CD4-positive, alpha-beta memory T cell (primary cell): Measurements from ENCODE around the gene PNO1. TPM values are rescaled to one million over a fixed set of nuclear protein-coding genes. Genes with fewer than 3 reads are reported as not detected.

ENCODE experiments used
- CTCF ChIA-PET: fragments of 350-600 bp; sonication (Branson Sonifier 250); formaldehyde crosslinking; loops from one replicate; lab custom pipeline; 2021; ENCODE audit warnings: inconsistent platforms; ENCODE audit not compliant: partially characterized antibody; lab: Charles Lee
- POLR2A ChIA-PET: fragments of 350-600 bp; sonication (Branson Sonifier 250); formaldehyde crosslinking; loops from one replicate; lab custom pipeline; 2021; ENCODE audit not compliant: partially characterized antibody; lab: Charles Lee
- DNase-seq, 5 donors: peaks; one replicate each; pipeline versions ENCODE4 v3.0.0 to v3.0.0-alpha.2; 2020 to 2022; ENCODE audit warnings: mixed read lengths in 1 of 5
- H3K27ac ChIP-seq: one replicate; pipeline ENCODE4 v1.7.0; 2013; ENCODE audit warnings: low read depth, low read length
- H3K27me3 ChIP-seq: 2 replicates; pipeline ENCODE4 v1.7.0; 2013; ENCODE audit warnings: mild to moderate bottlenecking, low read length, moderate library complexity; ENCODE audit not compliant: insufficient read depth
- H3K36me3 ChIP-seq: 2 replicates; pipeline ENCODE4 v1.7.0; 2013; ENCODE audit warnings: mild to moderate bottlenecking, low read length, moderate library complexity; ENCODE audit not compliant: insufficient read depth
- H3K4me1 ChIP-seq: 2 replicates; pipeline ENCODE4 v1.7.0; 2013; ENCODE audit warnings: mild to moderate bottlenecking, low read length, moderate library complexity; ENCODE audit not compliant: insufficient read depth
- H3K4me3 ChIP-seq, 2 donors: one replicate each; pipeline ENCODE4 v1.7.0; 2013; ENCODE audit warnings: low read length in 2 of 2, mild to moderate bottlenecking in 1 of 2
- H3K9me3 ChIP-seq, 2 donors: one replicate each; pipeline ENCODE4 v1.7.0; 2013; ENCODE audit warnings: low read length in 2 of 2, control low read depth in 1 of 2; ENCODE audit not compliant: control insufficient read depth in 1 of 2
- H3K27ac Mint-ChIP-seq, 7 donors: one replicate each; pipeline ENCODE4 v1.8.0; 2020 to 2021; ENCODE audit warnings: mixed read lengths in 7 of 7, mild to moderate bottlenecking in 6 of 7, inconsistent platforms in 3 of 7, moderate library complexity in 3 of 7
- H3K27me3 Mint-ChIP-seq, 2 donors: one replicate each; pipeline ENCODE4 v1.8.0; 2020 to 2021; ENCODE audit warnings: mixed read lengths in 2 of 2
- H3K36me3 Mint-ChIP-seq, 2 donors: one replicate each; pipeline ENCODE4 v1.8.0; 2020 to 2021; ENCODE audit warnings: mixed read lengths in 2 of 2, inconsistent platforms in 1 of 2, mild to moderate bottlenecking in 1 of 2
- H3K4me1 Mint-ChIP-seq, 4 donors: one replicate each; pipeline ENCODE4 v1.8.0; 2020 to 2021; ENCODE audit warnings: mixed read lengths in 4 of 4, mild to moderate bottlenecking in 1 of 4
- H3K4me3 Mint-ChIP-seq, 8 donors: one replicate each; pipeline ENCODE4 v1.8.0; 2020 to 2021; ENCODE audit warnings: mixed read lengths in 8 of 8, mild to moderate bottlenecking in 7 of 8, moderate library complexity in 6 of 8, inconsistent platforms in 3 of 8
- H3K9me3 Mint-ChIP-seq, 8 donors: one replicate each; pipeline ENCODE4 v1.8.0; 2020 to 2021; ENCODE audit warnings: mixed read lengths in 8 of 8, mild to moderate bottlenecking in 5 of 8, inconsistent platforms in 3 of 8, moderate library complexity in 1 of 8
- intact Hi-C: fragments of 100-400 bp; cut with micrococcal nuclease; formaldehyde crosslinking; loops from one replicate; pipeline ENCODE4 v1.15.1; 2023
- polyA plus RNA-seq, 2 donors: library from polyadenylated mRNA; unstranded; fragments of 300-500 nt; fragmentation: Illumina TruSeq; gene quantifications; one replicate each; pipeline ENCODE4 v1.2.3, GENCODE V29; 2021
- total RNA-seq, 2 experiments: library from RNA; stranded (reverse); gene quantifications; one replicate each; pipeline ENCODE4 v1.2.3, GENCODE V29; 2021

Gene PNO1
- total and polyA plus RNA-seq, 4 experiments from 2014 or later, result 8.7 to 26.1 (median 15.1) TPM

GRCh38 chr2:68188831-68189230 lies 31.1 kb downstream of the PNO1 start:
- H3K4me1 Mint-ChIP-seq, result peaks cover 32 to 61% (median 48%) of the 10 kb centered on the region in 4 donors
- CTCF ChIA-PET, result interaction anchor here (1.7 to 2.1 kb wide), 2 partner anchors 67 to 93 kb away, joined by 4 to 8 read pairs; no protein-coding TSS in a partner anchor
- peak overlapping the region; percentile 32 to 78 (median 64) for H3K4me3 Mint-ChIP-seq
- H3K27me3 Mint-ChIP-seq, result no peaks in the 10 kb centered on the region
- intact Hi-C loops, result no loop called here
- no peaks in the 10 kb centered on the region for H3K9me3 Mint-ChIP-seq
- POLR2A ChIA-PET, result interaction anchor here (0.8 to 1.4 kb wide), 2 partner anchors 9 to 63 kb away, joined by 3 to 4 read pairs; no protein-coding TSS in a partner anchor
- Histone ChIP-seq H3K27me3 (no peaks in the 10 kb centered on the region), H3K36me3 (peaks cover 15% of the 10 kb centered on the region), H3K9me3 (no peaks in the 10 kb centered on the region), H3K4me3 (no peak overlapping the region), H3K27ac (no peak overlapping the region), H3K4me1 (peaks cover 41% of the 10 kb centered on the region)
- H3K36me3 Mint-ChIP-seq, result peaks cover 16 to 26% of the 10 kb centered on the region in 2 donors
- no peak for DNase-seq
- peak overlapping the region in 6 of 7 donors; percentile 51 to 83 (median 66) for H3K27ac Mint-ChIP-seq

GRCh38 chr2:68189991-68190784 lies 32.5 kb downstream of the PNO1 start:
- peak in 1 of 5 donors; percentile 39 for DNase-seq
- Mint-ChIP-seq H3K27ac (peak overlapping the region in 6 of 7 donors; percentile 7 to 75 (median 50)), H3K36me3 (peaks cover 10 to 18% of the 10 kb centered on the region in 2 donors), H3K27me3 (no peaks in the 10 kb centered on the region), H3K9me3 (no peaks in the 10 kb centered on the region), H3K4me1 (peaks cover 34 to 73% (median 48%) of the 10 kb centered on the region in 4 donors), H3K4me3 (peak overlapping the region in 4 of 8 donors; percentile 9 to 68 (median 40))
- intact Hi-C loops, result no loop called here
- ChIA-PET CTCF (interaction anchor here (0.7 to 2.1 kb wide), 4 partner anchors 60 to 526 kb away, joined by 3 to 8 read pairs (median 4); no protein-coding TSS in a partner anchor), POLR2A (interaction anchor here (1.1 kb wide), 1 partner anchor 12 kb away, joined by 3 read pairs; no protein-coding TSS in a partner anchor)
- H3K27me3 ChIP-seq, result no peaks in the 10 kb centered on the region
- H3K4me3 ChIP-seq, result no peak overlapping the region
- H3K4me1 ChIP-seq, result peaks cover 42% of the 10 kb centered on the region
- no peak overlapping the region for H3K27ac ChIP-seq
- H3K36me3 ChIP-seq, result peaks cover 13% of the 10 kb centered on the region
- no peaks in the 10 kb centered on the region for H3K9me3 ChIP-seq

DNA sequence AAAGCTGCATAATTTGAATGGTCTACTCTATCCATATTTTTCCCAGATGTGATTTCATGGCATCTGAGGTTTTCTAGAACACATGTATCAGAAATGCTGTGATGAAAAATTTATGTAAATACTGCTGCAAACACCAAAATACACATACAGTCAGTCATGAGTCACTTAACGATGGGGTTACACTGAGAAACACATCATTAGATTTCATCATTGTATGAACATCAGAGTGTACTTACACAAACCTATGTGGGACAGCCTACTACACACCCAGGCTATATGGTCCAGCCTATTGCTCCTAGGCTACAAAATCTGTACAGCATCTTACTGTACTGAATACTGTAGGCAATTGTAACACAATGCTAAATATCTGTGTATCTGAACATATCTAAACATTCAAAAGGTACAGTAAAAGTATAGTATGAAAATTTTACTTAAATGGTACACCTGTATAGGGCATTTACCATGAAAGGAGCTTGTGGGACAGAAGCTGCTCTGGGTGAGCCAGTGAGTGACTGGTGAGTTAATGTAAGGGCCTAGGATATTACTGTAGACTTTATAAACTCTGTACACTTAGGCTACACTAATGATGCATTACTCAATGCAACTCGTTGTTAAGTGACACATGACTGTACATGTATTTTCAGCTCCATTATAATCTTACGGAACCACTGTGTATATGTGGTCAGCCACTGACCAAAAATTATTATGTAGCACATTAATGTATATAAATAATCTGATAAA lies 33.5 kb downstream of the PNO1 start:
- H3K9me3 ChIP-seq, result no peaks in the 10 kb centered on the region
- ChIA-PET CTCF (interaction anchor here (1.0 to 1.7 kb wide), 3 partner anchors 11 to 69 kb away, joined by 3 to 4 read pairs (median 3); no protein-coding TSS in a partner anchor), POLR2A (no interaction called here)
- Mint-ChIP-seq H3K4me3 (peak overlapping the region in 1 of 8 donors; percentile 8), H3K36me3 (peaks cover 5 to 11% of the 10 kb centered on the region in 2 donors), H3K9me3 (no peaks in the 10 kb centered on the region), H3K4me1 (peaks cover 33 to 79% (median 51%) of the 10 kb centered on the region in 4 donors), H3K27me3 (no peaks in the 10 kb centered on the region), H3K27ac (peak overlapping the region in 4 of 7 donors; percentile 36 to 75 (median 58))
- H3K36me3 ChIP-seq, result peaks cover 6% of the 10 kb centered on the region
- H3K4me3 ChIP-seq, result no peak overlapping the region
- no peak for DNase-seq
- intact Hi-C loops, result no loop called here
- H3K27ac ChIP-seq, result no peak overlapping the region
- no peaks in the 10 kb centered on the region for H3K27me3 ChIP-seq
- peaks cover 47% of the 10 kb centered on the region for H3K4me1 ChIP-seq

GRCh38 chr2:68193144-68193543 lies 35.5 kb downstream of the PNO1 start:
- intact Hi-C loops, result no loop called here
- H3K4me1 ChIP-seq, result peaks cover 52% of the 10 kb centered on the region
- H3K36me3 ChIP-seq, result no peaks in the 10 kb centered on the region
- H3K27ac ChIP-seq, result no peak overlapping the region
- H3K9me3 Mint-ChIP-seq, result no peaks in the 10 kb centered on the region
- ChIA-PET POLR2A (no interaction called here), CTCF (interaction anchor here (0.7 to 7.6 kb wide), 5 partner anchors 8 to 91 kb away, joined by 3 to 124 read pairs (median 4); no protein-coding TSS in a partner anchor)
- peaks cover 0 to 2% of the 10 kb centered on the region in 2 donors for H3K36me3 Mint-ChIP-seq
- no peak for DNase-seq
- H3K4me1 Mint-ChIP-seq, result peaks cover 37 to 81% (median 55%) of the 10 kb centered on the region in 4 donors
- peak overlapping the region in 3 of 7 donors; percentile 12 to 74 (median 19) for H3K27ac Mint-ChIP-seq
- peak overlapping the region in 1 of 8 donors; percentile 11 for H3K4me3 Mint-ChIP-seq
- H3K9me3 ChIP-seq, result no peaks in the 10 kb centered on the region
- no peak overlapping the region for H3K4me3 ChIP-seq
- H3K27me3 ChIP-seq, result no peaks in the 10 kb centered on the region
- no peaks in the 10 kb centered on the region for H3K27me3 Mint-ChIP-seq

DNA sequence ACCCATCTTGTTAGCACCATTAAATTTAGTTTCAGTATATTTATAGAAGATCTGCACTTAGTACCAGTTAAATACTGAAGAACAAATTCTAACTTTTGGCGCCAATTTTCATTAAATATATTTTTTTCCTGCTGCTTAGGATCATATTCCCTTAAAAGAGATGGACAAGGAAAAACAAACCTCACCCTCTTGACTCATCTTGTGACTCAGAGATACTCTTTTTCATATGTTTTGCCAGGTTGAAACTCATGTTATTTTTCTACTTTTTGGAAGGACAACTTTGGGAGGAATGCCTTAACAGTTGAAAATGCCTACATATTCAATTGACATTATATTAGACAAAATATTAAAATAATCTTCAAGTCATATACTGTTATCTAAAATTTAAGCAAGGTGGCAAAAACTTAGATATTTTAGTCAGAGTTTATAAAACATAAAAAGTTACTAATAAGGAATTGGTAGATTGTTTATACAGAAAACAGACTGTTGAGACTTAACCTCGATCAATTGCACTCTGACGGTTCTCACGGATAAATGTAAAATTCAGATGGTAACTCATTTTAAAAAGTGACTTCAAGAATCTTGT lies 36.2 kb downstream of the PNO1 start:
- Histone ChIP-seq H3K27ac (no peak overlapping the region), H3K27me3 (no peaks in the 10 kb centered on the region), H3K4me1 (peaks cover 45% of the 10 kb centered on the region), H3K9me3 (no peaks in the 10 kb centered on the region), H3K36me3 (no peaks in the 10 kb centered on the region), H3K4me3 (no peak overlapping the region)
- no peak overlapping the region for H3K4me3 Mint-ChIP-seq
- intact Hi-C loops, result no loop called here
- ChIA-PET CTCF (interaction anchor here (0.6 to 7.6 kb wide), 10 partner anchors 9 to 91 kb away, joined by 3 to 124 read pairs (median 4); no protein-coding TSS in a partner anchor), POLR2A (interaction anchor here (1.0 to 3.8 kb wide), 2 partner anchors 36 to 59 kb away, joined by 3 to 20 read pairs; partner anchors contain the start of genes PNO1 and PPP3R1)
- H3K36me3 Mint-ChIP-seq, result no peaks in the 10 kb centered on the region
- no peaks in the 10 kb centered on the region for H3K27me3 Mint-ChIP-seq
- DNase-seq, result no peak
- peaks cover 33 to 73% (median 50%) of the 10 kb centered on the region in 4 donors for H3K4me1 Mint-ChIP-seq
- peak overlapping the region in 4 of 7 donors; percentile 10 to 64 (median 24) for H3K27ac Mint-ChIP-seq
- H3K9me3 Mint-ChIP-seq, result no peaks in the 10 kb centered on the region

GRCh38 chr2:68195096-68195495 lies 37.4 kb downstream of the PNO1 start:
- Mint-ChIP-seq H3K4me3 (peak overlapping the region in 1 of 8 donors; percentile 23), H3K9me3 (no peaks in the 10 kb centered on the region), H3K36me3 (no peaks in the 10 kb centered on the region), H3K27ac (peak overlapping the region in 5 of 7 donors; percentile 0 to 86 (median 8)), H3K27me3 (no peaks in the 10 kb centered on the region), H3K4me1 (peaks cover 34 to 74% (median 50%) of the 10 kb centered on the region in 4 donors)
- CTCF ChIA-PET, result interaction anchor here (1.0 to 7.6 kb wide), 14 partner anchors 10 to 246 kb away, joined by 3 to 124 read pairs (median 17); no protein-coding TSS in a partner anchor
- H3K4me3 ChIP-seq, result no peak overlapping the region
- POLR2A ChIA-PET, result interaction anchor here (1.9 to 3.8 kb wide), 2 partner anchors 56 to 58 kb away, joined by 16 to 20 read pairs; partner anchors contain the start of gene PPP3R1
- H3K27me3 ChIP-seq, result no peaks in the 10 kb centered on the region
- no peaks in the 10 kb centered on the region for H3K9me3 ChIP-seq
- peaks cover 45% of the 10 kb centered on the region for H3K4me1 ChIP-seq
- H3K36me3 ChIP-seq, result no peaks in the 10 kb centered on the region
- DNase-seq, result no peak
- H3K27ac ChIP-seq, result no peak overlapping the region
- intact Hi-C loops, result no loop called here
